IPS-NIHi7 (cell line): ENCODE measurements around the gene C12orf54.
"Not testable (repeated sequence)": the region's sequence is repeated elsewhere in the genome, so short reads cannot be mapped to it uniquely, and the experiment has no call there.

Experiments used
- DNase-seq: peaks from one replicate; pipeline ENCODE4 v3.0.0; 2012; ENCODE audit warnings: mixed read lengths; ENCODE audit errors: extremely low spot score

The C12orf54 gene

GRCh38 chr12:48508987-48509386, 26.7 kb downstream of the C12orf54 start:
- no peak for DNase-seq

- no peak for DNase-seq
Observed at GRCh38 chr12:48510111-48510510, 27.8 kb downstream of the C12orf54 start.

DNA sequence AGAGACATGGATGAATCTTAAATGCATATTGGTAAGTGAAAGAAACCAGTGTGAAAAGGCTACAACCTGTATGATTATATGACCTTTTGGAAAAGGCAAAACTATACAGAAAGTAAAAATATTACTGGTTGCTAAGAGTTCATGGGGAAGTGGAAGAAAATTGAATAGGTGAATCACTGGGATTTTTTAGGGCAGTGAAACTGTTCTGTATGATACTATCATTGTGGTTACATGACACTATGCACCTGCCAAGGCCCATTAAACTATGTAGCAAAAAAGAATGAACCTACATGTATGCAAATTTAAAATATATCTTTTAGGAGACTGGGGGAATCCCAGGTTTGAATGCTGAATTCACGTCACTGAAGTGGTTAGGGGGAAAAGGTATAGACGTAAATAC, 30.6 kb downstream of the C12orf54 start:
- no peak for DNase-seq

DNA sequence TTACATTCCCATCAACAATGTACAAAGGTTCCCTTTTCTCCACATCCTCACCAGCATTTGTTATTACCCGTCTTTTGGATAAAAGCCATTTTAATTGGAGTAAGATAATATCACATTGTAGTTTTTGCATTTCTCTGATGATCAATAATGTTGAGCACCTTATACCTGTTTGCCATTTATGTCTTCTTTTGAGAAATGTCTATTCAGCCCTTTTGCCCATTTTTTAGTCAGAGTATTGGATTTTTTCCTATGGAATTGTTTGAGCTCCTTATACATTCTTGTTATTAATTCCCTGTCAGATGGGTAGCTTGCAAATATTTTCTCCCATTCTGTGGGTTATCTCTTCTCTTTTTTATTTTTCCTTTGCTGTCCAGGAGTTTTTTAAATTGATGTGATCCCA, 32.4 kb downstream of the C12orf54 start:
- DNase-seq = no peak

DNA sequence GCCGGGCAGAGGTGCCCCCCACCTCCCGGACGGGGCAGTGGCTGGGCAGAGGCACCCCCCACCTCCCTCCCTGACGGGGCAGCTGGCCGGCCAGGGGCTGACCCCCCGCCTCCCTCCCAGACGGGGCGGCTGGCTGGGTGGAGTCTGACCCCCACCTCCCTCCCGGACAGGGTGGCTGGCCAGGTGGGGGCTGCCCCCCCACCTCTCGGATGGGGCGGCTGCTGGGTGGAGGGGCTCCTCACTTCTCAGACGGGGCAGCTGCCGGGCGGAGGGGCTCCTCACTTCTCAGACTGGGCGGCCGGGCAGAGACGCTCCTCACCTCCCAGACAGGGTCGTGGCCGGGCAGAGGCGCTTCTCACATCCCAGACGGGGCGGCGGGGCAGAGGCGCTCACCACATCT, 38.1 kb downstream of the C12orf54 start:
- DNase-seq = not testable (repeated sequence)

DNA sequence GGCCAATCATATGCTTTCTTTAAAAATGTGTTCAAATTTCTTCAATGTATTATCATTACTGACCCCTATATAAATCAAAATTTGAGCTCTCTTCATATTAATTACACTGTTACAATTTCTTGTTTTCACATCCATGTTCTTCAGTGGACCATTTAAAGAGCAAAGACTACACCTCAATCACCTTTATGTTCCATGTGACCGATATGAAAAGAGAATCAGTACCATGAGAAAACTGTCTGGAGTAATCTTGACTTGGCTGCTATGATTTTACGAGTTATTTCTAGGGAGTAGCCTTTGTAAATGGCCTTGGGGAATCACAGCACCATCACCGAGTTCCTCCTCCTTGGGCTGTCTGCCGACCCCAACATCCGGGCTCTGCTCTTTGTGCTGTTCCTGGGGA, 43.0 kb downstream of the C12orf54 start, which contains the start of gene OR8S1:
OR8S1 (plus strand) TSS at position 301 of the 400 bp plus-strand sequence; CDS start at position 301, 0 bp downstream.
- no peak for DNase-seq

GRCh38 chr12:48527891-48528670, 45.8 kb downstream of the C12orf54 start:
- DNase-seq = no peak

GRCh38 chr12:48532601-48533000, 50.3 kb downstream of the C12orf54 start:
- DNase-seq = no peak

- no peak for DNase-seq
Observed at GRCh38 chr12:48536602-48537001, 54.3 kb downstream of the C12orf54 start.

DNA sequence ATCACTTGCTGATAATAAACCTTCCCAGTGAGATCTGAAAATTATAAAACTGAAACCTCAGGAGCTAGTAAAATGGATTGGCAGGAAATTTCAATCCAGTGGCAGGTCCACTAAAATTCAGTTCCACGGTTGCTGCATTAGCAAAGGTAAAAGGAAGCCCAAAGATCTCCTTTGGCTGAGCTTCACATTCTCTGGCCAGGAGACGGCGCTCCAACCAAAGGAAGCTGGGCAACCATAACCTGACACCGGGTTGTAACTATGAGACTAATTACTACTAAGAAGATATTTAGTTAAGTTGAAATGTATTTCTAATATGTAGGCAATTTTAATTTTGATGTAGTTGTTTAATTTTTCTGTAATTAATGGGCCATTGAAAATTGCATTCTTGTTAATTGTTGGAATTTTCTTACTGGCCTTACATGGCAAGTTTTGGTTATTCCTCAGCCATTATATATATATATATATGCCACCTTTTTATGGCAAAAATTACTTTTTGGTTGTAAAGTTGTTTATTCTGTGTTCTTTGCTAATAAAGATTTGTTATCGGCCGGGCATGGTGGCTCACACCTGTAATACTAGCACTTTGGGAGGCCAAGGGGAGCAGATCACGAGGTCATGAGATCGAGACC, 60.1 kb downstream of the C12orf54 start:
- peak; percentile 75 for DNase-seq

DNA sequence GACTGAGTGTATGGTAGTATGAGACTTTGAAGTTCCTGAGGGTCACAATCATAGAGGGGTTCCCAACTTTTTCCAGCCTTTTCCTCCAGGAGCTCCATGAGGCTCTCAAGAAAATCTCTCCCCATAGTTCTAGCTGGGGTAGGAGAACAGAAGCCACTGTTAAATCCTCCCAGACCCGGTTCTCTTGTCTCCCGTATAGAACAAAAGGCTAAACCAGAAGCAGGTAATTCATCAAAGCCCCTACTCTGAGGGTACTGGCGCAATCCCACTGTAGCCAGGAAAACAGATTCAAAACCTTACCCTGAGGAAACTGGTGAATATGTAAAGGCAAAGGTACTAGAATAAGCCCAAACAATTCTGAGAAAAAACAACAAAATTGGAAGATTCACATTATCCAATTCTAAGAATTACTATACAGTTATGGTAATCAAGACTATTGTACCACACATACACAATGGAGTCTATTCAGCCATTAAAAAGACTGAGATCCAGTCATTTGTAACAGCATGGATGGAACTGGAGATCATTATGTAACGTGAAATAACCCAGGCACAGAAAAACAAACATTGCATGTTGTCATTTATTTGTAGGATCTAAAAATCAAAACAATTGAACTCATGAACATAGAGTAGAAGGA, 63.7 kb downstream of the C12orf54 start:
- DNase-seq = no peak
